Lower leg skin (tissue), 4 donors: ENCODE data around the gene GABBR2. TPM values are rescaled to one million over a fixed set of nuclear protein-coding genes. Genes with fewer than 3 reads are reported as not detected.

ENCODE experiments used
- DNase-seq, 2 donors: peaks; one replicate each; pipeline ENCODE4 v3.0.0-alpha.2; 2019; ENCODE audit warnings: low spot score in 2 of 2
- H3K4me3 ChIP-seq: fragments of 200-600 bp; sonication (generic); 2 replicates; pipeline ENCODE4 v1.5.1; 2017; ENCODE audit warnings: mild to moderate bottlenecking, low read depth; ENCODE audit not compliant: poor library complexity, severe bottlenecking
- POLR2A ChIP-seq, 2 donors: fragments of 450-650 bp; IDR thresholded peaks; one replicate each; pipeline ENCODE4 v1.6.1; 2016 to 2017; ENCODE audit warnings: antibody characterized with exemption in 2 of 2, mild to moderate bottlenecking in 1 of 2, moderate library complexity in 1 of 2
- WGBS, 2 donors: methylation state at CpG; one replicate each; pipeline ENCODE4 v1.1.5; 2018; 5-methylcytosine and 5-hydroxymethylcytosine counted together
- intact Hi-C: fragments of 100-400 bp; cut with DNase I; formaldehyde crosslinking; loops from one replicate; pipeline ENCODE4 v1.15.0; 2023; ENCODE audit warnings: low total_unique reads
- total RNA-seq, 4 donors: library from RNA; depleted of rRNA; stranded (reverse); fragments of >200 nt; gene quantifications; one replicate each; pipeline ENCODE4 v1.1.0, GENCODE V29; 2016
- TF ChIP-seq, protein P1 (sequence below), 3 donors: fragments of 450-650 bp; IDR thresholded peaks; one replicate each; pipeline ENCODE4 v1.5.1; 2016; ENCODE audit warnings: antibody characterized with exemption in 3 of 3, mild to moderate bottlenecking in 3 of 3, moderate library complexity in 2 of 3

The GABBR2 gene
- total RNA-seq, 4 donors from 2014 or later: 0.23 to 4.2 TPM; not detected in 2

- WGBS, 2 donors: 37 to 59% methylated on average over 5 of the region's 5 CpGs
- no peak for DNase-seq
- H3K4me3 ChIP-seq: no peak overlapping the region
- no peak for TF ChIP-seq POLR2A (IDR thresholded peaks at IDR 0.05)
- intact Hi-C loops: no loop called here
Observed at GRCh38 chr9:98291820-98292219, 416.9 kb downstream of the GABBR2 start.

DNA sequence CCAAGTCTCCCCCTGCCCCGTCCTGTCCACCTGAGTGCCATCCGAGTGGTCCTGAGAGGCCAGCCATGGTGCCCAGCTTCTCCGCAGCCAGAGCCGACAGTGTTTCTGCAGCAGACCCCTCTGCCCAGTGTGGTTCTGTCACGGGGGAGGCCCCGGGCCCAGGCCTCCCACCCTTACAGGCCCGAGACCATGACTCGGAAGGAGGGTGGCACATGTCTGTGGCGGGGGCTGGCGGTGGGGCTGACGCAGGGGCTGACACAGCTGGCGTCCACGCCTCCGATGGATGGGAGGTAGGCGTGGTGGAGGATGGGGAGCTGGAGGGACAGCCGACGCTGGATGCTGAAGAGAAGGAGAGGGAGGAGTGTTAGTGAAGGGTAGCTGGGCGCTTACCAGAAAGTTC is 418.3 kb downstream of the GABBR2 start:
- no peak overlapping the region for H3K4me3 ChIP-seq
- intact Hi-C loops: no loop called here
- 86 to 93% methylated on average over 16 to 18 of the region's 18 CpGs for WGBS, 2 donors
- DNase-seq: no peak
- no peak for TF ChIP-seq POLR2A (IDR thresholded peaks at IDR 0.05)
- TF ChIP-seq, protein P1, sequence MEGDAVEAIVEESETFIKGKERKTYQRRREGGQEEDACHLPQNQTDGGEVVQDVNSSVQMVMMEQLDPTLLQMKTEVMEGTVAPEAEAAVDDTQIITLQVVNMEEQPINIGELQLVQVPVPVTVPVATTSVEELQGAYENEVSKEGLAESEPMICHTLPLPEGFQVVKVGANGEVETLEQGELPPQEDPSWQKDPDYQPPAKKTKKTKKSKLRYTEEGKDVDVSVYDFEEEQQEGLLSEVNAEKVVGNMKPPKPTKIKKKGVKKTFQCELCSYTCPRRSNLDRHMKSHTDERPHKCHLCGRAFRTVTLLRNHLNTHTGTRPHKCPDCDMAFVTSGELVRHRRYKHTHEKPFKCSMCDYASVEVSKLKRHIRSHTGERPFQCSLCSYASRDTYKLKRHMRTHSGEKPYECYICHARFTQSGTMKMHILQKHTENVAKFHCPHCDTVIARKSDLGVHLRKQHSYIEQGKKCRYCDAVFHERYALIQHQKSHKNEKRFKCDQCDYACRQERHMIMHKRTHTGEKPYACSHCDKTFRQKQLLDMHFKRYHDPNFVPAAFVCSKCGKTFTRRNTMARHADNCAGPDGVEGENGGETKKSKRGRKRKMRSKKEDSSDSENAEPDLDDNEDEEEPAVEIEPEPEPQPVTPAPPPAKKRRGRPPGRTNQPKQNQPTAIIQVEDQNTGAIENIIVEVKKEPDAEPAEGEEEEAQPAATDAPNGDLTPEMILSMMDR (IDR thresholded peaks at IDR 0.05): no peak

GRCh38 chr9:98289614-98290201 is 419.0 kb downstream of the GABBR2 start:
- 80 to 87% methylated on average over 9 to 12 of the region's 12 CpGs for WGBS, 2 donors
- TF ChIP-seq, protein P1 (IDR thresholded peaks at IDR 0.05): no peak
- no peak for TF ChIP-seq POLR2A (IDR thresholded peaks at IDR 0.05)
- no peak overlapping the region for H3K4me3 ChIP-seq
- intact Hi-C loops: no loop called here
- DNase-seq: no peak

DNA sequence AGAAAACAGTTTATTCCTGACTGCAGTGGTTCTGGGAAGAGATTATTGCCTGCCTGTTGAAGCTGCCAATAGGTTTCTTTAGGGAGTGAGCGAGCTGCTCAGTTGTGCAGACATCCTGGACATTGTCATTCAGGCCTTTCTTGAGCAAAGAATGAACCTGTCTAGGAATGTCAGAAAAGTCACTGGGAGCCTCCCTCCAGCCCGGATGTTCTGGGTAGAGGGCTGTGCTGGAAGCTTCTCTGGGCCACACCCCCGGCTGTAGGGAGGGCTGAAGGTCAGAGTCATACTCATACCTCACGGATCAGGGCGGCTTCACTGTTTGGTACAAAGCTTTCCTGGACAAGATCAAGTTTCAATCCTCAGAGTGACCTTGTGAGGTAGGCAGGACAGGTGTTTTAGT is 419.9 kb downstream of the GABBR2 start:
- intact Hi-C loops: no loop called here
- no peak overlapping the region for H3K4me3 ChIP-seq
- TF ChIP-seq POLR2A (IDR thresholded peaks at IDR 0.05): no peak
- TF ChIP-seq, protein P1 (IDR thresholded peaks at IDR 0.05): no peak
- no peak for DNase-seq
- WGBS, 2 donors: 80% methylated on average over 5 of the region's 5 CpGs

- intact Hi-C loops: no loop called here
- H3K4me3 ChIP-seq: no peak overlapping the region
- 88 to 97% methylated on average over 4 of the region's 4 CpGs for WGBS, 2 donors
- TF ChIP-seq POLR2A (IDR thresholded peaks at IDR 0.05): no peak
- TF ChIP-seq, protein P1 (IDR thresholded peaks at IDR 0.05): no peak
- DNase-seq: no peak
Observed at GRCh38 chr9:98287384-98287783, 421.4 kb downstream of the GABBR2 start.

DNA sequence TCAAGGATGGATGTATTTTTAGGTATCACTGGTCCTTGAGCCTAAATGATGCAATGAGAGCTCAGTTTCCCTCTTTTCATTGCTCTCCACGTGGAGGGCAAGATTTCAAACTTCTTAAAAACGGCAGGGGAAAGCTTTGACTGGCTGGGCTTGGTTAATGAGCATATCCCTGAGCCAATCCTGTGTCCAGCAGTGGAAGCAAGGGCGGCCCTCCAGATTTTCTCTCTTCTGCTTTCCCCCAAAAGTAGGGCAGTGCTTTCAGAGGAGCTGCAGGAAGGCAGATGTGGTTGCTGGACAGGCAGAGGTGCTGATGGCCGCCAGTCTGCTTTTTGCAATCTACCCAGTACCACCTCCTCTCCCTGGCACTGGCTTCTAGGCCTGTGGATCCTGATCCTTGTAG is 423.3 kb downstream of the GABBR2 start:
- no peak for TF ChIP-seq POLR2A (IDR thresholded peaks at IDR 0.05)
- TF ChIP-seq, protein P1 (IDR thresholded peaks at IDR 0.05): no peak
- 65 to 73% methylated on average over 4 of the region's 4 CpGs for WGBS, 2 donors
- no peak overlapping the region for H3K4me3 ChIP-seq
- intact Hi-C loops: no loop called here
- no peak for DNase-seq
